ENCODE results near the gene UBE2L5.

DNA sequence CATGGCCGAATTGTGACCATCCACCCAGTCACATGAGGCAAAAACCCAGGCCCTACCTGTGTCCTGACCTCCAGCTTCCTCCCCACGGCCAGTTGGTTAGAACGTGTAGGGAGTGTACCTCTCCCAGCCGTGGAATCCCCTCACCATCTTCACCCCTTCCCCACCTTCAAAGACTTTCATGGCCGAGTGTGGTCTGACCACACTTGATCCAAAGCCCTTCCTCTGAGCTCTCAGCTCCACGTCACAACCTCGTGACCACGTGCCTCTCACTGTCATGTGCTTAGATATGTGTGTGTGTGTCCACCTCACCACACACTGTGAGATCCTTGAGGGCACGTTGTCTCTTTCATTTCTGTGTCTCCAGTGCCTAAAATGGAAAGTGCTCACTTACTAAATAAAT, 48.6 kb upstream of the UBE2L5 start:
- TF ChIP-seq, protein P1, sequence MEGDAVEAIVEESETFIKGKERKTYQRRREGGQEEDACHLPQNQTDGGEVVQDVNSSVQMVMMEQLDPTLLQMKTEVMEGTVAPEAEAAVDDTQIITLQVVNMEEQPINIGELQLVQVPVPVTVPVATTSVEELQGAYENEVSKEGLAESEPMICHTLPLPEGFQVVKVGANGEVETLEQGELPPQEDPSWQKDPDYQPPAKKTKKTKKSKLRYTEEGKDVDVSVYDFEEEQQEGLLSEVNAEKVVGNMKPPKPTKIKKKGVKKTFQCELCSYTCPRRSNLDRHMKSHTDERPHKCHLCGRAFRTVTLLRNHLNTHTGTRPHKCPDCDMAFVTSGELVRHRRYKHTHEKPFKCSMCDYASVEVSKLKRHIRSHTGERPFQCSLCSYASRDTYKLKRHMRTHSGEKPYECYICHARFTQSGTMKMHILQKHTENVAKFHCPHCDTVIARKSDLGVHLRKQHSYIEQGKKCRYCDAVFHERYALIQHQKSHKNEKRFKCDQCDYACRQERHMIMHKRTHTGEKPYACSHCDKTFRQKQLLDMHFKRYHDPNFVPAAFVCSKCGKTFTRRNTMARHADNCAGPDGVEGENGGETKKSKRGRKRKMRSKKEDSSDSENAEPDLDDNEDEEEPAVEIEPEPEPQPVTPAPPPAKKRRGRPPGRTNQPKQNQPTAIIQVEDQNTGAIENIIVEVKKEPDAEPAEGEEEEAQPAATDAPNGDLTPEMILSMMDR (conservative IDR thresholded peaks at IDR 0.05 in 1 of 2, IDR thresholded peaks at IDR 0.05 in 1 of 2; ENCODE audit: low read depth in 1 of 2, low read length in 2 of 2), result no peak
- TF ChIP-seq EZH2 (IDR thresholded peaks at IDR 0.05; ENCODE audit: low read length, missing control alignments), result no peak
